Stomach smooth muscle (tissue), 2 donors: ENCODE measurements around the gene MYDGF.

Experiments
- H3K27ac ChIP-seq: one replicate; pipeline ENCODE4 v1.7.0; 2013; ENCODE audit warnings: mild to moderate bottlenecking, low read length, inconsistent platforms
- H3K27me3 ChIP-seq, 2 donors: one replicate each; pipeline ENCODE4 v1.7.0; 2013; ENCODE audit warnings: low read length in 2 of 2; ENCODE audit not compliant: insufficient read depth in 2 of 2, control insufficient read depth in 1 of 2
- H3K36me3 ChIP-seq, 2 donors: one replicate each; pipeline ENCODE4 v1.7.0; 2013; ENCODE audit warnings: low read length in 2 of 2; ENCODE audit not compliant: control insufficient read depth in 2 of 2, insufficient read depth in 2 of 2
- H3K4me1 ChIP-seq: one replicate; pipeline ENCODE4 v1.7.0; 2013; ENCODE audit warnings: low read length; ENCODE audit not compliant: control insufficient read depth, insufficient read depth
- H3K4me3 ChIP-seq, 2 donors: one replicate each; pipeline ENCODE4 v1.7.0; 2013; ENCODE audit warnings: low read length in 2 of 2
- H3K9ac ChIP-seq, 2 donors: one replicate each; pipeline ENCODE4 v1.7.0; 2013; ENCODE audit warnings: low read length in 2 of 2, mild to moderate bottlenecking in 1 of 2
- H3K9me3 ChIP-seq, 2 donors: one replicate each; pipeline ENCODE4 v1.7.0; 2013; ENCODE audit warnings: low read length in 2 of 2; ENCODE audit not compliant: control insufficient read depth in 2 of 2
- donor health status: healthy.
- donor health status: Pancreatic carcinoma.

Gene MYDGF

DNA sequence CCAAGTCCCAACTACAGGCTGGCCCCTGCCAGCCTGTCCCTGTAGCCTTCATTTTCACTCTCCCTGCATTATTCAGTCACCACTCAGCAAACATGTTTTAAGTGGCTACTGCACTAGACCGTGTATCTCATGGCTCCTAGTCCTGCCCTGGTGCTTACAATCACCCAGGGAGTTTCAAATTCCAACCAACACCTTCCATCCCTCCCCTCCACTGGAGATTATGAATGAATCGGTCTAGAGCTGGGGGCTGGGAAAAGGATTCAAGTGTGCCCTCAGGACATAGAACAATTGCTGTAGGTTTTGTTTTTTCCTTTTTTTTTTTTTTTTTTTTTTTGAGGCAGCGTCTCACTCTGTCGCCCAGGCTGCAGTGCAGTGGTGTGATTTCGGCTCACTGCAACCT lies 45.8 kb downstream of the MYDGF start:
- Histone ChIP-seq H3K4me3 (no peak overlapping the region), H3K9me3 (no peaks in the 10 kb centered on the region), H3K36me3 (no peaks in the 10 kb centered on the region), H3K9ac (no peak overlapping the region), H3K4me1 (no peaks in the 10 kb centered on the region), H3K27me3 (peaks cover 14 to 15% of the 10 kb centered on the region in 2 donors), H3K27ac (no peak overlapping the region)

- no peaks in the 10 kb centered on the region for H3K9me3 ChIP-seq
- no peak overlapping the region for H3K4me3 ChIP-seq
- no peaks in the 10 kb centered on the region for H3K36me3 ChIP-seq
- no peak overlapping the region for H3K9ac ChIP-seq
- H3K27ac ChIP-seq, result no peak overlapping the region
- H3K4me1 ChIP-seq, result no peaks in the 10 kb centered on the region
- H3K27me3 ChIP-seq, result peaks cover 14 to 15% of the 10 kb centered on the region in 2 donors
Measured at GRCh38 chr19:4622695-4623421, 47.3 kb downstream of the MYDGF start.

DNA sequence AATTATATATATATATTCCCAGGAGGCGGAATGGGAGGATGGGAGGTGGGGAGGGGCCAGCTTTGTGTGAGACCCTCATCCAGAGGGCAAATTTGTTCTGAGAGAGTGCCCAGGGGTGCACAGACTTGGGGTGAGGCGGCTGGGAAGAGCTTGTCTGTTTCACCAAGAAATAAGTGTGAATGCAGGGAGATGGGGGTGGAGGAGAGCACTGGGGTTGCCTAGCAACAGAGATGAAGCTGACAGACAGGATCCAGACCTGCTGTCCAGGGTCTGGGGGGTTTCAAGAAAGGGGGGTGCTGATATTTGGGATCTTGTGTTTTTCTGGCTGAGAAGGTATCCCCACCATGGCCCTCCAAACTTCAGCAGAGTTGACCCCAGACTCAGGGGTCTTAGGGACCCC lies 49.5 kb downstream of the MYDGF start:
- no peak overlapping the region for H3K27ac ChIP-seq
- no peak overlapping the region for H3K4me3 ChIP-seq
- H3K9me3 ChIP-seq, result no peaks in the 10 kb centered on the region
- H3K9ac ChIP-seq, result no peak overlapping the region
- H3K4me1 ChIP-seq, result no peaks in the 10 kb centered on the region
- H3K27me3 ChIP-seq, result peaks cover 14 to 15% of the 10 kb centered on the region in 2 donors
- H3K36me3 ChIP-seq, result no peaks in the 10 kb centered on the region

- peaks cover 14 to 15% of the 10 kb centered on the region in 2 donors for H3K27me3 ChIP-seq
- H3K27ac ChIP-seq, result no peak overlapping the region
- no peak overlapping the region for H3K4me3 ChIP-seq
- H3K9ac ChIP-seq, result no peak overlapping the region
- no peaks in the 10 kb centered on the region for H3K4me1 ChIP-seq
- H3K9me3 ChIP-seq, result no peaks in the 10 kb centered on the region
- H3K36me3 ChIP-seq, result no peaks in the 10 kb centered on the region
Measured at GRCh38 chr19:4619668-4620294, 50.4 kb downstream of the MYDGF start.

DNA sequence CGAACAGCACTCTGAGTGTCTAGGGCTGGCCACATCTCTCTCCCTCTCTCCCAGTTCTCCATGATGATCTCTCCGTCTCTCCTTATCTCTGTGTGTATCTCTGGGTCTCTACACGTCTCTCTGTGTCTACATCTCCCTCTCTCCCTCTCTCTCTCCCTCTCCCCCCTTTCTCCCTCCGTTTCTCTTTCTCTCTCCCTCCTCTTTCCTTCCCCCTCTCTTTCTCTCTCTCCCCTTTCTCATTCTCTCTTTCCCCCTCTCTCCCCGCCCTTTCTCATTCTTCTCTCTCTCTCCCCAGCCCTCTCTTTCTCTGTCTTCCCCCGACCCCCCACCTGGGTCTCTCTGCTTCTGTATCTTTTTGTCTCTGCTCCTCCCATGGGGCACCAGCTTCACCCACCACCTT lies 52.1 kb downstream of the MYDGF start:
- Histone ChIP-seq H3K36me3 (no peaks in the 10 kb centered on the region), H3K4me3 (no peak overlapping the region), H3K9ac (no peak overlapping the region), H3K9me3 (no peaks in the 10 kb centered on the region), H3K27me3 (peaks cover 14% of the 10 kb centered on the region in 2 donors), H3K27ac (no peak overlapping the region), H3K4me1 (no peaks in the 10 kb centered on the region)

GRCh38 chr19:4613254-4613751 lies 56.8 kb downstream of the MYDGF start:
- H3K9ac ChIP-seq, result no peak overlapping the region
- H3K4me1 ChIP-seq, result peaks cover 2% of the 10 kb centered on the region
- H3K9me3 ChIP-seq, result no peaks in the 10 kb centered on the region
- H3K4me3 ChIP-seq, result no peak overlapping the region
- peaks cover 0 to 3% of the 10 kb centered on the region in 2 donors for H3K27me3 ChIP-seq
- H3K36me3 ChIP-seq, result no peaks in the 10 kb centered on the region
- H3K27ac ChIP-seq, result no peak overlapping the region

GRCh38 chr19:4609878-4610511 lies 60.1 kb downstream of the MYDGF start:
- Histone ChIP-seq H3K4me1 (peaks cover 2% of the 10 kb centered on the region), H3K9me3 (no peaks in the 10 kb centered on the region), H3K9ac (no peak overlapping the region), H3K27me3 (peaks cover 9 to 15% of the 10 kb centered on the region in 2 donors), H3K27ac (no peak overlapping the region), H3K36me3 (no peaks in the 10 kb centered on the region), H3K4me3 (no peak overlapping the region)
